GM19372 (cell line): Measurements from ENCODE around the gene ADAMTS18.
"Not testable (repeated sequence)": the region's sequence is repeated elsewhere in the genome, so short reads cannot be mapped to it uniquely, and the experiment has no call there.

Experiments
- ATAC-seq: cut with Tn5 transposase; IDR thresholded peaks from one replicate; pipeline ENCODE4 v1.9.1; 2021; ENCODE audit warnings: mild to moderate bottlenecking, low read depth, moderate library complexity; ENCODE audit not compliant: unreplicated experiment

Gene ADAMTS18

GRCh38 chr16:77298418-77299360 is 136.1 kb downstream of the ADAMTS18 start:
- no peak for ATAC-seq

- ATAC-seq = no peak
Measured at GRCh38 chr16:77297996-77298395, 136.8 kb downstream of the ADAMTS18 start.

GRCh38 chr16:77295896-77296295 is 138.9 kb downstream of the ADAMTS18 start:
- ATAC-seq = no peak

- ATAC-seq = no peak
Measured at GRCh38 chr16:77290451-77291115, 144.3 kb downstream of the ADAMTS18 start.

GRCh38 chr16:77289331-77289809 is 145.5 kb downstream of the ADAMTS18 start:
- no peak for ATAC-seq

- no peak for ATAC-seq
Measured at GRCh38 chr16:77288222-77288621, 146.6 kb downstream of the ADAMTS18 start.

GRCh38 chr16:77285676-77286075 is 149.2 kb downstream of the ADAMTS18 start:
- ATAC-seq = no peak

GRCh38 chr16:77282345-77282744 is 152.5 kb downstream of the ADAMTS18 start:
- no peak for ATAC-seq

GRCh38 chr16:77279316-77279715 is 155.5 kb downstream of the ADAMTS18 start:
- ATAC-seq = not testable (repeated sequence)

- no peak for ATAC-seq
Measured at GRCh38 chr16:77277571-77277970, 157.3 kb downstream of the ADAMTS18 start.

- ATAC-seq = no peak
Measured at GRCh38 chr16:77277141-77277540, 157.7 kb downstream of the ADAMTS18 start.

- ATAC-seq = no peak
Measured at GRCh38 chr16:77276661-77277060, 158.2 kb downstream of the ADAMTS18 start.

- ATAC-seq = not testable (repeated sequence)
Measured at GRCh38 chr16:77275303-77275702, 159.5 kb downstream of the ADAMTS18 start.

GRCh38 chr16:77273815-77274214 is 161.0 kb downstream of the ADAMTS18 start:
- no peak for ATAC-seq

GRCh38 chr16:77271532-77272426 is 163.1 kb downstream of the ADAMTS18 start:
- ATAC-seq = no peak

- not testable (repeated sequence) for ATAC-seq
Measured at GRCh38 chr16:77266185-77266584, 168.6 kb downstream of the ADAMTS18 start.

GRCh38 chr16:77262971-77263370 is 171.9 kb downstream of the ADAMTS18 start:
- no peak for ATAC-seq

- ATAC-seq = no peak
Measured at GRCh38 chr16:77250400-77250799, 184.4 kb downstream of the ADAMTS18 start.

GRCh38 chr16:77246150-77246549 is 188.7 kb downstream of the ADAMTS18 start:
- no peak for ATAC-seq

GRCh38 chr16:77242471-77242870 is 192.4 kb downstream of the ADAMTS18 start:
- not testable (repeated sequence) for ATAC-seq
